Right lobe of liver (tissue), 6 donors: Measurements from ENCODE around the gene P2RX5. TPM values are rescaled to one million over a fixed set of nuclear protein-coding genes. Genes with fewer than 3 reads are reported as not detected.
A peak's percentile ranks its signal among the peaks of the same experiment; 100 is the strongest.

ENCODE experiments used
- ATAC-seq, 4 donors: fragments of 200-7000 bp; cut with Tn5 transposase; one replicate each; pipeline ENCODE4 v1.9.1; 2020; ENCODE audit warnings: mild to moderate bottlenecking in 4 of 4, moderate library complexity in 4 of 4
- DNase-seq, 3 donors: peaks; one replicate each; pipeline ENCODE4 v3.0.0-alpha.2; 2020
- H3K27ac ChIP-seq, 3 donors: fragments of 200-600 bp; one replicate each; pipeline ENCODE4 v1.8.0; 2022
- H3K27me3 ChIP-seq, 2 donors: fragments of 200-600 bp; one replicate each; pipeline ENCODE4 v1.8.0; 2022
- H3K36me3 ChIP-seq, 4 donors: fragments of 200-600 bp; sonication (generic) in 1 of 4; one replicate each; pipeline versions ENCODE4 v1.5.1 to v1.8.0; 2017 to 2022; ENCODE audit warnings: control low read depth in 1 of 4
- H3K4me1 ChIP-seq, 4 donors: fragments of 200-600 bp; sonication (generic) in 1 of 4; one replicate each; pipeline versions ENCODE4 v1.5.1 to v1.8.0; 2017 to 2022; ENCODE audit warnings: control low read depth in 1 of 4
- H3K4me3 ChIP-seq, 3 donors: fragments of 200-600 bp; one replicate each; pipeline ENCODE4 v1.8.0; 2022
- H3K9me3 ChIP-seq, 4 donors: fragments of 200-600 bp; sonication (generic) in 1 of 4; one replicate each; pipeline versions ENCODE4 v1.5.1 to v1.8.0; 2017 to 2022; ENCODE audit warnings: control low read depth in 1 of 4
- POLR2A ChIP-seq: fragments of 450-650 bp; IDR thresholded peaks from one replicate; pipeline ENCODE4 v1.6.1; 2017; ENCODE audit warnings: antibody characterized with exemption, mild to moderate bottlenecking
- WGBS: methylation state at CpG from one replicate; pipeline ENCODE4 v1.1.6; 2018; ENCODE audit warnings: low coverage, low lambda C conversion rate; ENCODE audit not compliant: insufficient coverage; ENCODE audit errors: missing lambda C conversion rate; 5-methylcytosine and 5-hydroxymethylcytosine counted together
- intact Hi-C, 2 donors: fragments of 100-400 bp; cut with DNase I; formaldehyde crosslinking; loops; one replicate each; pipeline versions ENCODE4 v1.11.2 to v1.14.1; 2022
- total RNA-seq, 6 experiments: library from RNA; depleted of rRNA in 2 of 6; stranded (reverse); fragments of >200 nt in 2 of 6; fragmentation: NEBNext Ultra II Directional in 3 of 6; extraction: Animal tissue kit (Norgen Biotek cat#: 25700) in 3 of 6; gene quantifications; one replicate each; pipeline versions ENCODE4 v1.1.0 to v1.2.4, GENCODE V29; 2016 to 2023
- TF ChIP-seq, protein P1 (sequence below), 4 donors: fragments of 200-600 bp in 3 of 4; fragments of 450-650 bp in 1 of 4; IDR thresholded peaks; one replicate each; pipeline versions ENCODE4 v1.5.1 to v1.8.0; 2016 to 2022; ENCODE audit warnings: antibody characterized with exemption in 4 of 4, mild to moderate bottlenecking in 2 of 4
- donor health status: DM: no; HTN: yes; CAD: no.
- donor health status: DM: no; HTN: no; CAD: no.
- donor health status: DM: no; HTN: no; CAD: no.
- donor health status: DM: no; HTN: yes; CAD: no.
- donor health status: DM: no; HTN: yes; CAD: no.

The P2RX5 gene
- total RNA-seq, 6 experiments from 2014 or later: 0.13 to 1.1 (median 0.40) TPM

DNA sequence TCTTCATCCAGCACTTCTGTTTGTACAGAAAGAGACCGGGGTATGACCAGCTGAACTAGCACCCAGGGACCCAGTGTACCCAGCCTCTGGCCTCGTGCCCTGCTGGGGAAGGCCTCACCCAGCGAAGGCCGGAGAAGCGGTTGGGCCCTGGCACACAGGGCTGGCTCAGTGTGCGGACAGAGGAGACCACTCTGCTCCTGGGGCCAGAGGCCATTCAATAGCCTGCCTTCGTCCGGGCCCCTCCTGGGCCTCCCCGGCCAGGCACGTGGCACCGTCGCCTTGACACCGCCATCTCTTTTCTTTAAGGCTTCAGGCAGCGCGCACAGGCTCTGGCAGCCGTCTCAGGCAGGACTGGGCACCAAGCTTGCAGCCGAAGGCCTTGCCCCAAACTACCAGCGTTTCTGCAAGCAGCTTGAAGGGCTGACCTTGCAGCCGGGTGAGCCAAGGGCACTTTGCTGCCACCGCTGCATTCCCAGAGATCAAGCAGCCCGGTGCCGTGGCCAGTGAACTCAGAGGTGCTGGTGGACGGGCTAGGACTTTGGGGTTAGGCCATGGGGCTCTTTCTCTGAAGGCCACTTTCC lies 35.6 kb downstream of the P2RX5 start:
- intact Hi-C loops: no loop called here
- H3K36me3 ChIP-seq: no peaks in the 10 kb centered on the region
- ATAC-seq (peak in 3 of 4 donors; percentile 52 to 75 (median 66)), DNase-seq (peak in 2 of 3 donors; percentile 53 to 71)
- H3K27ac ChIP-seq: peak overlapping the region in 1 of 3 donors; percentile 47
- H3K9me3 ChIP-seq: no peaks in the 10 kb centered on the region
- H3K4me3 ChIP-seq: no peak overlapping the region
- TF ChIP-seq, protein P1, sequence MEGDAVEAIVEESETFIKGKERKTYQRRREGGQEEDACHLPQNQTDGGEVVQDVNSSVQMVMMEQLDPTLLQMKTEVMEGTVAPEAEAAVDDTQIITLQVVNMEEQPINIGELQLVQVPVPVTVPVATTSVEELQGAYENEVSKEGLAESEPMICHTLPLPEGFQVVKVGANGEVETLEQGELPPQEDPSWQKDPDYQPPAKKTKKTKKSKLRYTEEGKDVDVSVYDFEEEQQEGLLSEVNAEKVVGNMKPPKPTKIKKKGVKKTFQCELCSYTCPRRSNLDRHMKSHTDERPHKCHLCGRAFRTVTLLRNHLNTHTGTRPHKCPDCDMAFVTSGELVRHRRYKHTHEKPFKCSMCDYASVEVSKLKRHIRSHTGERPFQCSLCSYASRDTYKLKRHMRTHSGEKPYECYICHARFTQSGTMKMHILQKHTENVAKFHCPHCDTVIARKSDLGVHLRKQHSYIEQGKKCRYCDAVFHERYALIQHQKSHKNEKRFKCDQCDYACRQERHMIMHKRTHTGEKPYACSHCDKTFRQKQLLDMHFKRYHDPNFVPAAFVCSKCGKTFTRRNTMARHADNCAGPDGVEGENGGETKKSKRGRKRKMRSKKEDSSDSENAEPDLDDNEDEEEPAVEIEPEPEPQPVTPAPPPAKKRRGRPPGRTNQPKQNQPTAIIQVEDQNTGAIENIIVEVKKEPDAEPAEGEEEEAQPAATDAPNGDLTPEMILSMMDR (IDR thresholded peaks at IDR 0.05): no peak
- no peak for TF ChIP-seq POLR2A
- peaks cover 0 to 16% (median 4%) of the 10 kb centered on the region in 4 donors for H3K4me1 ChIP-seq
- WGBS: 31% methylated on average over 7 of the region's 23 CpGs
- no peaks in the 10 kb centered on the region for H3K27me3 ChIP-seq

DNA sequence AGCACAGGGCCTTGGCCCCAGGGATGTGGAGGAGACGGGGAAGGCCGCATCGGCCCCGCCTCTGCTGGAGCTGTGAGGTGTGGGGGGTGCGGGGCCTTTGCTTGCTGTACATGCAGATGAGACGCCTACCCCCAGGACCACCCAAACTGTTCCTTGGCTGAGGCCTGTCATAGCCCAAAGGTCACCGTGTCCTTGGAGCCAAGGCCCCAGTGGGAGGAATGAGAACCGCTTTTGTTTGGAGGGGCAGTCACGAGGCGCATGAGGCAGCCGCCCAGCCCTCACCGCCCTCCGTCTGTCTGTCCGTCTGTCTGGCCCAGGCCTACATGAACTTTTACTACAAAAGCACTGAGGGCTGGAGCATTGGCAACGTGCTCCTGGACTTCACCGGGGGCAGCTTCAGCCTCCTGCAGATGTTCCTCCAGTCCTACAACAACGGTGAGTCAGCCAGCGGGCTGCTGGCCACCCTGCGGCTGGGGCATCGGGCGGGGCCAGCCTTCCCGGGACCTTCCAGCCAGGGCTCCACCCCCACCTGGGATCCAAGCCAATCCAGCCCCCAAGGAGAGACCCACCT lies 36.3 kb downstream of the P2RX5 start:
- Histone ChIP-seq H3K36me3 (no peaks in the 10 kb centered on the region), H3K4me1 (peaks cover 0 to 16% (median 4%) of the 10 kb centered on the region in 4 donors), H3K27me3 (no peaks in the 10 kb centered on the region), H3K27ac (peak overlapping the region in 1 of 3 donors; percentile 47), H3K4me3 (no peak overlapping the region), H3K9me3 (no peaks in the 10 kb centered on the region)
- peak in 3 of 4 donors; percentile 7 to 75 (median 74) for ATAC-seq
- peak in 2 of 3 donors; percentile 64 to 80 for DNase-seq
- intact Hi-C loops: no loop called here
- 88% methylated on average over 5 of the region's 22 CpGs for WGBS
- no peak for TF ChIP-seq POLR2A

DNA sequence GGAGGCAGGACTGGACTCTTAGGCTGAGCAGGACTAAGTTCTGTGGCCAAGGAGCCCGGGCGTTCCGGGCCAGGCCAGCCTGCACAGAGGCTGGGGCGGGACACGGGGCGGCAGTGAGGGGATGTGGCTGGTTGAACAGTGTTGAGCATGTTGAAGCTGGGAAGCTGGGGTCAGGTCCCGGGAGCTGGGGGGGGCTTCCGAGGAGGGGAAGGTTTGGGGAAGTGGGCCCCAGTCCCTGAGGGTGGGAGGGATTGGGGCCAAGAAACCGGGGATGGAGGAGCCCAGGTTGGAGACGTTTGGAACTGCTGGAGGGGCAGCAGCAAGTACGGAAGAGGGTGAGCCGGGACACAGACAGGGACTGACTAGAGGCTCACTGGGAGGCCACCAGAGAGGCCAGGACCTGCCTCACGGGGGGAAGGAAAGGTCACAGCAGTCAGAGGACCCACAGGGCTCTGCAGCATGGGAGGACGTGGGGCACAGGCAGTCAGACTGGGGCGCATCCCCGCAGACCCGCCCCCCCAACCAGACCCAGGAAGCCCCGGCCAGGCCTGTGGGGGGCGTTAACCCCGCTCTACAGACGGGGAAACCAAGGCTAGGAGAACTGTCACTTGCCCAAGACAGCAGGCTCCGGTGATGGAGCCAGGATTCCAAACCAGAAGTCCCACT lies 37.0 kb downstream of the P2RX5 start:
- ATAC-seq (no peak), DNase-seq (no peak)
- no peak overlapping the region for H3K27ac ChIP-seq
- 76% methylated on average over 11 of the region's 22 CpGs for WGBS
- TF ChIP-seq, protein P1 (IDR thresholded peaks at IDR 0.05): no peak
- no peak for TF ChIP-seq POLR2A
- no peak overlapping the region for H3K4me3 ChIP-seq
- H3K36me3 ChIP-seq: no peaks in the 10 kb centered on the region
- H3K4me1 ChIP-seq: peaks cover 0 to 16% (median 4%) of the 10 kb centered on the region in 4 donors
- intact Hi-C loops: no loop called here
- H3K27me3 ChIP-seq: no peaks in the 10 kb centered on the region
- H3K9me3 ChIP-seq: no peaks in the 10 kb centered on the region

DNA sequence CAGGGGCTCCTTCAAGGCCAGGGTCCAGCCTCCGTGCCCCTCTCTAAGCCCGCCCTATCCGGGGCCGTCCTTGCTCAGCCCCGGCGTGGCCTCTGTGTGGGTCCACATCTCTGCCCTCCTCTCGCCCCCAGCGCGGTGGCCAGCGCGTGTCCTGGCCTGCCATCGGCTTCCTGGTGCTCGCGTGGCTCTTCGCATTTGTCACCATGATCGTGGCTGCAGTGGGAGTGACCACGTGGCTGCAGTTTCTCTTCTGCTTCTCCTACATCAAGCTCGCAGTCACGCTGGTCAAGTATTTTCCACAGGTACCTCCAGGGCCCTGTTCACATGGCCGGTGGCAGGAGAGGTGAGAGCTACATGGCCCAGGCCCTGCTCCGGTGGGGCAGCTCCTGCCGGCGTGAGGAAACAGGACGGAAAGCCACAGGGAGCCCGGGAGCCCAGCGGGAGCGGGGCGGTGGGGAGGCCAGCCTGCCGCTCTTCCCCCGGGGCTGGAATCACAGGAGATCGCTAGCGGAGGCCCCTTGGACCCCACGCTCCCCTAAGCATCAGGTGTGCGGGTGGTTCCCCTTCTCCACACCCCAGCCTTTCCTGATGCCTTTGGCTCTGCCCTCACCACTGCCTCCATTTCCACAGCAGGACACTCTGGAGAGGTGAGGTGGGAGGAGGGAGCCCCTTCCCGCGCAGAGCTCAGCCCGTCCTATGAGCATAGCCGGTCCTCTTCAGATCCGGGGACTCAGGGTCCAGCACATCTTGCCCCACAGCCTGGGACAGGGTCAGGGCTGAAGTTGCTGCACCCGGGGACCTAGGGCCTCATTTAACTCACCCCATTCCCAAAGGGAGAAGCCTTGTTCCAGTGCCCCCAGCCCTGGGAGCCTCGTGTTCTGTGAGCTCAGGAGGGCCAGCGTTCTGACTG lies 37.8 kb downstream of the P2RX5 start:
- Histone ChIP-seq H3K9me3 (no peaks in the 10 kb centered on the region), H3K36me3 (no peaks in the 10 kb centered on the region), H3K4me3 (no peak overlapping the region), H3K27ac (no peak overlapping the region), H3K27me3 (no peaks in the 10 kb centered on the region), H3K4me1 (peaks cover 0 to 16% (median 4%) of the 10 kb centered on the region in 4 donors)
- TF ChIP-seq, protein P1 (IDR thresholded peaks at IDR 0.05): no peak
- TF ChIP-seq POLR2A: no peak
- DNase-seq (no peak), ATAC-seq (no peak)
- intact Hi-C loops: no loop called here
- WGBS: 83% methylated on average over 7 of the region's 42 CpGs
